Erythroblast (primary cell): ENCODE results near the gene BTG2.
A peak's percentile ranks its signal among the peaks of the same experiment; 100 is the strongest.

Experiments used
- DNase-seq, 2 experiments: peaks; one replicate each; lab custom pipeline; 2025; lab: John Stamatoyannopoulos, UW
- GATA1 ChIP-seq: IDR thresholded peaks from 2 replicates; pipeline ENCODE4 v1.6.1; 2011; ENCODE audit warnings: low read depth, mild to moderate bottlenecking, control low read depth, low read length, moderate library complexity
- POLR2A ChIP-seq: IDR thresholded peaks from 2 replicates; pipeline ENCODE4 v1.6.1; 2011; ENCODE audit warnings: mild to moderate bottlenecking, low read length

Gene BTG2

DNA sequence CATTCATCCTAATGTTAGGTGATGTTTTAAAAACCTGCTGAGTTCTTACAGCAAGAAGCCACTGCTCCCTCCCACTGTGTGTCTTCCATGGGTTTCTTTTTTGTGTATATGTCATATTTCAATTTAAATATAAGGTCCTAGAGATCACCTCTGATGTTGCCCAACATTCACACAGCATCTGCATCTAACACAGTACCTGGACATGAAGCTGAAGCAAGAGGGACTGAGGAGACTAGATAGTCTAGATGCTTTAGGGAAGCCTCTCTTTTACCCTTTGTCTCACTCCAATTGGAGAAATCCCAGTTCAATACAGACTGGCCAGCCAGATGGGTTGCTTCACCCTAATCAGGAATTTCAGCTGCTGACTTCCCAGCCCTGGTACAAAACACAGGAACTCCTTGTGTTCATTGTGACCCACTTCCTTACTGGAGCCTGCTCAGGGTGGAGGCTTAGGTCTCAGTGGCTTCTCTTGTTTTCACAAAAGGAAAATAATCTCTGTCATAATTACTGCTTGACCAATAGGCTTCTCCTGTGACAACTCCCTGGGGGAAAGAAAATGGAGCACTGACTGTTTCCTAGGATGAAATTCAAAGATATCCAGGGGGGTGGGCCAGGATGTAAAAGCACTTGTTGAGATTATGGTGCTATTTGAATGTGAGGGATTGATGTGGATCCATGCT, 17.3 kb downstream of the BTG2 start:
- DNase-seq, result no peak
- no peak for TF ChIP-seq POLR2A

DNA sequence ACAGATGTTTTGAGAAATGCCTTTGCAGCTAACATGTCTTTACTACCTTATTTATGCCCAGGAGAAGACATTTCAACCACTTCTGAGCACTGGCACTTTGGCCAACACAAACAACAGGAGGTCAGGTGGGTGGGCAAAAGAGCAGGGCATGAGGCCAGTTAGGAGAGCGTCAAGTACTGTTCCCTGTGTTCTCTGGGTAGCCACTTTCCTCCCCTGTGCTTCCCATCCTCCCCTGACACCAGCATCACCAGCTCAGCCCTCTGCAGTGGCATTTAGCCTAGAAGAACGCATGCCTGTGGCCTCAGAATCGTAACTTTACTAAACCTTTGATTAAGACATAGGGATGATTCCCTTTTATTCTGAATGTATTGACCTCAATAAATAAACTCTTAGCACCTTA, 18.3 kb downstream of the BTG2 start:
- DNase-seq, result no peak
- TF ChIP-seq POLR2A (no peak), GATA1 (no peak)

DNA sequence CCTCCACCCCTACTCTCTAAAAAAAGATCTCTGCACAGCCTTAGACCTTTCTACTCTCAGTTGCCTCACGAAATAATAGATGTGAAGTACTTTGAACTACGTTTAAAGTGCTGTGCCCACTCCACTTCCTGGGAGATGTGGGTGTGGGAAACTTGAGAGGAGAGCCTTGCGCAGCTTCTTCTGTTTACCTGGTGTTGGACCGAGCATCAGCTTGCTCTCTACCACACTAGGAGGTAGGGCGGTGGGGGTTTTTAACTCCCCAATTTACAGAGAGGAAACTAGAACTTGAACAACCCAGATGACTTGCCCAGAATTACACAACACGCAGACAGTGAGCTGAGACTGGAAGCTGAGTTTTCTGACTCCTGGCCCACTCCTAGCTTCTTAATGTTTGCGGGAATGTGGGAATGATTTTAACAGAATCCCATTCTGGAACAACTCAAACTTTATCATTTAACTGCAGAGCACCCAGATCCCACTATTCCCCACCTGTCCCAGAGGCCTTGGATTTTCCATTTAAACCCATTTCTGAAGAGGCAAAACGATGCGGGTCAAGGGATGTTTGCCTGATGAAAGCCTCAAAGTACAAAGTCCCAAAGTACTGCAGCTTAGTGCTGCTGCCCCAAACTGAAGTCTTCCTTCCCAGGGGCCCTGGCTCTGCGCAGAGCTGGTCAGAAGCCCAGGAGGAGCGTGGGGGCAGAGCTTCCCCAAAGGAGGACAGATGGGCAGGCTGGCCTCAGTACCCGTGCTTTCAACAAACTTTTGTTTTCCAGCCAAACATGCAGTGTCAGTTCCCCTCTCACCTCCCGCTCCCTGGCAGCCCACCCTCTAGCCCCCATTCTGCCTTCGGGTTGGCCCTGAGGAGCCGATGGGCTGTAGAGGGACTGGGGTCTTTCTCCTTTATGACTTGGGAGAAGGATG, 19.0 kb downstream of the BTG2 start:
- no peak for DNase-seq
- TF ChIP-seq GATA1, result no peak
- no peak for TF ChIP-seq POLR2A

DNA sequence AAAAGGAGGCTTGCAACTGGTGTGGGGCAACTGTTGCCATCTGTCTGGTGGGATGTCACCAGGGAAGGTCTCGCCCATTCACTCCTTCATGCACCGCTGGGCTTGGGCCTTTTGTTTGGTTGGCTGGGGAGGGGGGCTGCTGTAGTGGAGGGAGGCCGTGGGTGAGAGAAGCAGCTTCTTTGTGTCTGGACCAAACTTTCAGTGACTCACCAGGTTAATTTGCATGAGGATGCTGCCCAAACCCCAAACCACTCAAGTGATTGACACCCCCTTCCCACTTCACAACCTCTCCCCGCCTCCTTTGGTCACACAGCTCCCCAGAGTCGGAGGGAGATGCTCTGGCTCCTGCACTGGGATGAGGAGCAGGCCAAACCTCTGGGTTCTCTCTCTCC, 19.7 kb downstream of the BTG2 start:
- no peak for DNase-seq
- no peak for TF ChIP-seq GATA1
- no peak for TF ChIP-seq POLR2A

DNA sequence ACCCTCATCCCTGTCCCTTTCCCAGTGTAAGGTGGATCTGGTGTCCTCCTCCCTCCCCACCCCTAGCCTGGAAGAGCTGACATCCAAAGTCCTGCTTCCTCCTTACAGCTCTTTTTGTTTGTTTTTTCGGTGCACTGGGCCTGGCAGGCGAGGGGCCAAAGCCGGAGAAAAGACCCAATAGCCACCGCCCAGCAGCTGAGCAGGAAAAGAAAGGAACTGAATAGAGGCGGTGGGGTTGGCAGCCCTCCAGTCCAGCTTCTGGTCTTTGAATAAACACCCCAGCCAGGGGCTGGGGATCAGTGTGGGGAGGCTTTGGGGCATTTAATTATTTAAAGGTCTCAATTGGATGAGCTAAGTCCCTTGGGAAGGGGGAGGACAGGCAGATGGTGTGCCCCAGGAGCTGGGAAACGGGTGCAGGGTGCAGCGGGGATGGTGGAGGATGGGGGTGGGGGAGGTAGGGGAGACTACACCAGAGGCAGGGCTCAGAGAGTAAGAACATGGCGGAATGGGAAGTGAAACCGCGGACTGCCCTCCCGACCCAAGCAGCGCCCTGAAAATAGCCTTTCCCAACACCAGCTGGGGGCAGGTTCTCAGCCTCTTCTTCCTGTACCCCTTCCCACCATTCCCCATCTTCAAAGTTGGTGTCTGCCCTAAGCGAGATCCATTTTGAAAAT, 20.2 kb downstream of the BTG2 start:
- TF ChIP-seq GATA1, result no peak
- TF ChIP-seq POLR2A, result no peak
- DNase-seq, result no peak

DNA sequence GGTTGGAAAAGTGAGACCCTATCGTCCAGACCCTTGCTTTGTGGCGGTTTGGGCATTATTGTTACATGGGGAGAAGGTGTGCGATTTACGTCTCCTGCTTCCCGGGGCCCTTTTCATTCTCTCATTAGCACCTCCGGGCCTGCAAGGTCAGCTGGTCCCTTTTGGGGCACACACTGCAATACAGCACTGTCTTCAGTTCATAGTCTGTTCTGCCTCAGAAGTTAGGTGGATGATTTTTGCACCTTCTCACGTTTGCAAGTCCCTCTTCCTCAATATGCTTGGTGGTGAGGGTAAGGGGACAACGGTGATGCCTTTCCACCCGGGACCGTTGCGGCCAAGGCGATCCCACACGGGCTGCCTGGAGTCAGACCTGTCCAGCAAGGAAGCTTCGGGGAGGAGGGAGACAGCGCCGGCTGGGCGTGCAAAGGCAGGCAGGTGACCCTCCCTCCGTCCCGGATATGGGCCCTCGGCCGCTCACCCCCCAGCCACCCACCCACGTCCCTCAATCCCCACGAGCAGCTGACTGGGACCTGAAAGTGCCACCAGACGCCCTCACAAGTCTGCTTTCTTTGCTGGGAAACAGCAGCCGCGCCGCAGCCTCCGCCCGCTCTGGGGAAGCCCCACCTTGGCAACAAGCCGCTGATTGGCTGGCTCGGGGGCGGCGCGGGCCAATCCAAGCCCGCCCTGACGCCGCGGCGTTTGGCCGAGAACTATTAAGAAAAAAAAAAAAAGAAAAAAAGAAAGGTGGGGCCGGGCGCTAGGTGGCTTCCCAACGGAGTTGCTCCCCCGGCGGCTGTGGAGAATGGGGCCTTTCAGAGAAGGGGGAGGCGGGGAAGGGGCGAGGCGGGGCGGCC, 21.7 kb downstream of the BTG2 start:
- TF ChIP-seq POLR2A, result peak; percentile 66
- TF ChIP-seq GATA1, result no peak
- DNase-seq, result peak; percentile 92 to 96

DNA sequence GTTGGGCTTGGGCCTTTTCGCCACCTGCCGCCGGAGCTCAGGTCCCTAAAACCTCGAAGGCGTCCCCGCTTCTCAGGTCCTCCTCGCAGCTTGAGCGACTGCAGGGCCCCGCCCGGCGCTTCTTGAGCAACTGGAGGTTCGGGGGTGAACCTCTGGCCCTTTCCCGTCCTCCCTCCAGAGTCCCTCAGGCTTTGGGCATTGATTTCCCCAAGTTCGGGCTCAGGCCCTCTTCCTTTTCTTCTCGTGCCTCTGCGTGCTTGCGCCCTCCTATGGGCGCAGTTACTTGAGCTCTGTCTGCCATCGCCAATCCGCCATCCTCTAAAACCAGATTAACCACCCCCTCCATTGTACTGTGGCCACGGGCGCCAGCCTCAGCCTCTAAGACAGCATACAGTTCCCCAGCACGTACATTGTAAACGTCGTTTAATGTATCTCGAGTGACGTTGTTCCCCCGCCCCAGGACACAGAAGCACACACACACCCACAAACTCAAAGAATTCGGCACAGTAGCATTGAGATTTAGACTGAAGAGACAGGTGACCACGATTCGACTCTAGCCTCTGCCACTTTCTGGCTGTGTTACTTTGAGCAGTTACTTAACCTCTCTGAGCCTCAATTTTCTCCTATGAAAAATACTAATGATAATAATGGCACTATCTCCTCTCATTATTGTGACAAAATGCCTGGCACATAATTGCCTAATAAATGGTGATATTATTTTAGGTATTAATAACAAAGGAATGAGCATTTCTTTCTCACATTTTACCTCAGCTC, 22.6 kb downstream of the BTG2 start:
- TF ChIP-seq GATA1 (no peak), POLR2A (peak; percentile 36)
- DNase-seq, result peak; percentile 80 to 86

DNA sequence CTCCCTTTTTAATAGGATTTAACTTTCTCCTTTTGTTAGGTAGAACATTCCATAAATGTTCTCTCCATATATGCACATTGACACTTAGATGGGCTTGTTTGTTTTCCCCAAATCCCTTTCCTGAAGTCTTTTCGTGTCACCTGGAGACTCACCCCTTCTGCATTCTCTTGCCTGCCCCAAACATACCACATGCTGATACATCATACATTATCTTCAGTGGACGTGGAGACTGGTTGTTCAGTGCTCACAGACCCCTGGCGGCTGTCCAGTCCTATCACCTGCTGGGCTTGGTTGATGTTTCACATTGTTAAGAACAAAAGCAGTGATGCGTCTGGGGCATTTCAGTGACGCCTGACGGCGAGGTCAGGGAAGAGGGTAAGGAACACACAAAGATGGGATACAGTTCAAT, 23.4 kb downstream of the BTG2 start:
- DNase-seq, result no peak
- TF ChIP-seq GATA1 (no peak), POLR2A (no peak)

DNA sequence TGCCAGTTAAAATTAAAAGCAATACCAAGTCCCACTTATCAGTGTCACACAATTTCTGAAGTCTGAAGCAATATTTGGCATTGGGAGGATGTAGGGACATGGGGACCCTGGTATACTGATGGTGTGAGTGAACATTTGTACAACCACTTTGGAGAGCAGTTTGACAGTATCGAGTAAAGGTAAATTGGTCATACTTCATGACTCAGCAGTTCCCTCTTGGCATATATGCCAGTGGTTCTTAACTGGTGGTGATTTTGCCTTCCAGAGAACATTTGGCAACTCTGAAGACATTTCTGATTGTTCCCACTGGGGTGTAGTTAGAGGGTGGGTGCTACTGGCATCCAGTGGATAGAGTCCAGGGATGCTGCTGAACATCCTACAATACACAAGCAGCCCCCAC, 25.9 kb downstream of the BTG2 start:
- peak in 1 of 2 experiments; percentile 40 for DNase-seq
- TF ChIP-seq POLR2A, result no peak

DNA sequence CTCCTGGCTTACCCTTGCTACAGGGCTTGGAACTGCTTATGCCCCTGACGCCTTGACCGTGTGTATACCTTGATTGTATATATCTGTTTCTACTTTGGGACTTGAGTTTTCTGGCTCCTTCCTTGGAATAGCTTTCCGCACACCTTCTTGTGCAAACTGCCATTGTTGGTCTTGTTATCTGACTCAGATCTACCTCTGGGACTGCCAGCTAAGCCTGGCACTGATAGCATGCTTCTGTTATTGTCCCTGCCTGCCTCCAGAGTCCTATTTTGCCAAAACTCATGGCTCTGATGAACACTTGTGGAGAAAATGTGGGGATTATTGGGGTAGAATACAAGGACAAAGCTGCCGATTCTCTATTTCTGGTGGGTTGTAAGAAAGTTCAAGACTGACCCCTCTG, 30.2 kb downstream of the BTG2 start:
- DNase-seq, result no peak
- no peak for TF ChIP-seq GATA1
- no peak for TF ChIP-seq POLR2A

DNA sequence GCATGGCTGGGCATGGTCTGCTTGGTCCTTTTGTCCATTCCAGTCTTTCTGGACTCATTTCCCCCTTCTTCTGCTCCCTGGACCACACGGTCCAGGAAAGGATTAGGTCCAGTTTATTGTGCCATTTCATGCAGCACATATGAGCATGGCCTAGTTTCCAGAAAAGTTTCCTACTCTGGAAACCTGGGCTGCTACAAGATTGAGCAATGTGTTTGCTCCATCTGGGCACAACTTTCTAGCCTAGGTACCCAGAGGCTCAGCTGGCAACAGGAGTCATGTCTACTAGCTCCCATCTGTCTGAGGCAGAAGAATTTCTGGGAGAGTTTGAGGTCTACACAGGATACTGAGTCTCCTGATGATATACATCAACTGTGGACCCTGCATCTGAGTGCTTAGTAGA, 30.8 kb downstream of the BTG2 start:
- TF ChIP-seq POLR2A (no peak), GATA1 (no peak)
- no peak for DNase-seq

DNA sequence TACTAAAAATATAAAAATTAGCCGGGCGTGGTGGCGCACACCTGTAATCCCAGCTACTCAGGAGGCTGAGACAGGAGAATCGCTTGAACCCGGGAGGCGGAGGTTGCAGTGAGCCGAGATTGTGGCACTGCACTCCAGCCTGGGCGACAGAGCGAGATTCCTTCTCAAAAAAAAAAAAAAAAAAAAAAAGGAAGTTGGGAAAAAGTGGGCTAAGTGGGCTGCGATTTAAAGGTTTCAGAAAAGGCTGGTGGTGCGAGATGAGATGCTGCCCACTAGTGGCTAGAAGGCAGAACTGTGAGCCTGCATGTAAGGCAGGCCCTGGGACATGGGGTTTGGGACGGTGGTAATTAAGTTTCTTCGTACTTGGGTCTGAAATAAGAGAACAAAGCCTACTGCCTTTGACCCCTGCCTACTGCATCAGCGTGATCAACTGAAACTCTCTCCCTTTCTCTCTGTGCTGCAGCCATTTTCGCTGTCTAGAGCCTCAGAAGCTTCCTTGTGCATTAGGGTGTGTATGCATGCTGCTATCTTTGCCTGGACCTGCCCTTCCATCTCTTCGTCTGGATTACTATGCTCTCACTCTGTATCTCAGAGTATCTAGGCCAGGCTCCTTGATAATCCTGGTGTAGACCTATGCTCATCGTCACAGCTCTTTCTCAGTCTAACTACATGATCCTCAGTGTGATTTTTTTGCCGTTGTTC, 33.2 kb downstream of the BTG2 start:
- TF ChIP-seq GATA1, result no peak
- no peak for TF ChIP-seq POLR2A
- peak; percentile 66 to 83 for DNase-seq
